ENCODE results near the gene PRR14. TPM values are rescaled to one million over a fixed set of nuclear protein-coding genes. Genes with fewer than 3 reads are reported as not detected.

PRR14 gene
- total RNA-seq = 100 to 1,000 TPM in 2 of 3 donors, 10 to 100 TPM in 1; 81.0 to 110 (median 101) TPM
- total RNA-seq (2013) = 28.6 TPM

DNA sequence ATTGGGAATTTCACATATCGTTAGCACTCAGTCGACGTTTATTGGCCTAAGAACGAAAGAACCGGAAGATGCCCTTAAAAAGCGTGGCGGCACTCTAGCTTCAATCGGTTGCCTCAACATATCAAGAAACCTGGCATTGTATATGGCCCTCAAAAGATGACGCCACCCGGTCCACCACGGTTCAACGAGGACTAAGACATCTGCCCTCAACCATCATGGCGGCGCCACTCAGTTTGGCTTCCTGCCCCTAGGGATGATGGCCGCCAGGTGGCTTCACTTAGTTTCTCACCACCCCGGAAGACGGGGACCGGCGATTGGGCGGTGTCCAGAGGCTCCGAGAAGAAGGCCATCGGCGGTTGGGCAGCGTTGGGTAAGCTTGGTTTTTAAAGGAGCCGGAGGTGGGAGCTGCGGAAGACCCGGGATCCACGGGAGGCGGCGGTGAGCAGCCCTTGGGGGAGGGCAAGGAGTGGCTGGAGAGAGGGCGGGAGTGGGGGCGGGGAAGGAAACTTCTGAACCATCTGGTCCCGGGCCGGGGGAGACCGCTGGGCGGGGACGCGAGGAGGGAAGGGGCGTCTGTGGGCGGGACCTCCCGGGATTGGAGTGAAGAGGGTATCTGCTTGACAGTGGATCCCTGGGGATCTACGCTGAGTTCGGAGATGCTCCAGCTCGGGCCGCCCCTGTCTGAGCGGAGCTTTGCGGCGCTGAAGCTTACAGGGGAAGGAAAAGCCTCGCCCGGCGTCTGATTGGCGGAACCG lies at the start of gene PRR14:
TSS of gene PRR14 (plus strand) at position 592 of the 755 bp plus-strand sequence. CDS start 686 bp downstream, outside the sequence.
- Mint-ChIP-seq H3K27me3 (ENCODE audit: low read depth in 2 of 2) (no peaks in the 10 kb centered on the region), H3K4me1 (peaks cover 31 to 37% of the 10 kb centered on the region in 2 donors), H3K36me3 (no peaks in the 10 kb centered on the region), H3K4me3 (peak within 1 kb of the TSS; percentile 100), H3K27ac (peak within 1 kb of the TSS; percentile 95 to 100), H3K9me3 (no peaks in the 10 kb centered on the region)
- no peaks in the 10 kb centered on the region for H3K9me3 ChIP-seq (ENCODE audit: control insufficient read depth, insufficient read depth, low read length)
- H3K27ac ChIP-seq (ENCODE audit: low read length) = peak within 1 kb of the TSS; percentile 96
- intact Hi-C loops (cut with micrococcal nuclease) = loop anchor here (1.0 to 5.0 kb wide), 5 partner anchors 8 to 1828 kb away; partner anchors contain the start of genes ATXN2L, FBRS, ITGAL and ZNF764
- peak within 1 kb of the TSS; percentile 94 for H3K4me3 ChIP-seq (ENCODE audit: low read length)
- peaks cover 31% of the 10 kb centered on the region for H3K4me1 ChIP-seq (ENCODE audit: control insufficient read depth, insufficient read depth, low read length)
- peak; percentile 82 to 95 (median 85) for ATAC-seq
- H3K27me3 ChIP-seq (ENCODE audit: control insufficient read depth, insufficient read depth, low read length) = no peaks in the 10 kb centered on the region
- peak; percentile 96 to 99 for DNase-seq
- peaks cover 30% of the 10 kb centered on the region for H3K36me3 ChIP-seq (ENCODE audit: control insufficient read depth, insufficient read depth, low read length)
- TF ChIP-seq, protein P1, sequence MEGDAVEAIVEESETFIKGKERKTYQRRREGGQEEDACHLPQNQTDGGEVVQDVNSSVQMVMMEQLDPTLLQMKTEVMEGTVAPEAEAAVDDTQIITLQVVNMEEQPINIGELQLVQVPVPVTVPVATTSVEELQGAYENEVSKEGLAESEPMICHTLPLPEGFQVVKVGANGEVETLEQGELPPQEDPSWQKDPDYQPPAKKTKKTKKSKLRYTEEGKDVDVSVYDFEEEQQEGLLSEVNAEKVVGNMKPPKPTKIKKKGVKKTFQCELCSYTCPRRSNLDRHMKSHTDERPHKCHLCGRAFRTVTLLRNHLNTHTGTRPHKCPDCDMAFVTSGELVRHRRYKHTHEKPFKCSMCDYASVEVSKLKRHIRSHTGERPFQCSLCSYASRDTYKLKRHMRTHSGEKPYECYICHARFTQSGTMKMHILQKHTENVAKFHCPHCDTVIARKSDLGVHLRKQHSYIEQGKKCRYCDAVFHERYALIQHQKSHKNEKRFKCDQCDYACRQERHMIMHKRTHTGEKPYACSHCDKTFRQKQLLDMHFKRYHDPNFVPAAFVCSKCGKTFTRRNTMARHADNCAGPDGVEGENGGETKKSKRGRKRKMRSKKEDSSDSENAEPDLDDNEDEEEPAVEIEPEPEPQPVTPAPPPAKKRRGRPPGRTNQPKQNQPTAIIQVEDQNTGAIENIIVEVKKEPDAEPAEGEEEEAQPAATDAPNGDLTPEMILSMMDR (IDR thresholded peaks at IDR 0.05) = no peak
- WGBS (ENCODE audit: insufficient coverage) = under 1% methylated on average over 53 of the region's 53 CpGs

DNA sequence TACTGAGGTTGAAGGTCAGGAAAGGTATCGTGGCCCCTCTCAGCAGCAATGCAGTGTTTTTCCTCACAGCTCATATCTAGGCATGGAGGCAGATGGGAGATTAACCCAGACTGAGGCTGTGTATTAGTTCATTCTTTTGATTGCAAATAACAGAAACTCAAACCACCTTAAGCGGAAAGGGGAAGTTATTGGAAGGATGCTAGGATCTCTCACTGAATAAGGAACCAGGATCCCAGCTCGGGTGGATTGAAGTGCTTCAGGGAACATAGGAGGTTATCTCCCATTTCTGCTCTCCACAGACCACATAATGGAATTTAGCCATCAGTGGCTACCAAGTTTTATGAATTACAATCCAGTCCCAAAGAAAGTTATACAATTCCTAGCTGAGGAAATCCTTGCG lies 48.8 kb upstream of the PRR14 start:
- DNase-seq (no peak), ATAC-seq (no peak)
- H3K4me1 Mint-ChIP-seq = no peaks in the 10 kb centered on the region
- WGBS (ENCODE audit: insufficient coverage) = 79% methylated on average over 4 of the region's 4 CpGs
- H3K27me3 ChIP-seq (ENCODE audit: control insufficient read depth, insufficient read depth, low read length) = no peaks in the 10 kb centered on the region
- no peaks in the 10 kb centered on the region for H3K36me3 Mint-ChIP-seq
- no peaks in the 10 kb centered on the region for H3K9me3 Mint-ChIP-seq
- no peak overlapping the region for H3K4me3 ChIP-seq (ENCODE audit: low read length)
- peaks cover 3% of the 10 kb centered on the region for H3K4me1 ChIP-seq (ENCODE audit: control insufficient read depth, insufficient read depth, low read length)
- H3K9me3 ChIP-seq (ENCODE audit: control insufficient read depth, insufficient read depth, low read length) = no peaks in the 10 kb centered on the region
- peaks cover 26% of the 10 kb centered on the region for H3K36me3 ChIP-seq (ENCODE audit: control insufficient read depth, insufficient read depth, low read length)
- no peak overlapping the region for H3K27ac ChIP-seq (ENCODE audit: low read length)
- TF ChIP-seq, protein P1 (IDR thresholded peaks at IDR 0.05) = no peak
- no peak overlapping the region for H3K4me3 Mint-ChIP-seq
- no peak overlapping the region for H3K27ac Mint-ChIP-seq
- intact Hi-C loops (cut with micrococcal nuclease) = no loop called here
- no peaks in the 10 kb centered on the region for H3K27me3 Mint-ChIP-seq (ENCODE audit: low read depth in 2 of 2)

DNA sequence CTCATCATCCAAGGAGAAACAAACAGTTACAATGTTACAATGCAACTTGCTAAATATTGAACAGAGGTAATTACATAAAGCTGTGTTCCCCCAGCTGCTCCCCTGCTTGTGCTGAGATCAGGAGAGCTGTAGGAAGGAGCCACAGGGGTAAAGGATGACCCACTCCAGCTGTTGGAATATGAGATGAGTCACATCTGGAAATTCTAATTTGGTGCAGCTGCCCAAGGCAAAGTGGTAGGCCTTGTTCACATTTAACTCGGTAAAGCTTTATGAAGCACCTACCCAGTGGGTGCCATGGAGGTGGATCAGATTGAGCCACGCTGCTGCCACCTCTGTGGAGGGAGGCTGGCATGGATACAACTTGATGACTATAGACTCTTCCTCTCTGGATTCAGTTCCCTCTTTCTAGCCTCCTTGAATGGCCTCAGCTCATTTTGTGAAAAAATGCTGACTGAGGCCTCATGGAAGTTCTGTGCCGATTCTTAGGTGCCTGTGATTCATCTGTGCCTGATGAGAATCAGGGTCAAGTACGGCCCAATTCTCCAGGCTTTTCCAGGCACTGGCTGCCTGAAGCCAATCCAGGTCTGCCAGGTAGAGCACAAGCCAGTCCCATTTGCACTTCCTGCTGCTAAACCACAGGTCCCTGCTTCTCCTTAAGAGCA lies 48.0 kb upstream of the PRR14 start:
- no peak overlapping the region for H3K4me3 Mint-ChIP-seq
- Histone ChIP-seq H3K9me3 (ENCODE audit: control insufficient read depth, insufficient read depth, low read length) (no peaks in the 10 kb centered on the region), H3K4me3 (ENCODE audit: low read length) (no peak overlapping the region), H3K27me3 (ENCODE audit: control insufficient read depth, insufficient read depth, low read length) (no peaks in the 10 kb centered on the region), H3K4me1 (ENCODE audit: control insufficient read depth, insufficient read depth, low read length) (peaks cover 3% of the 10 kb centered on the region), H3K27ac (ENCODE audit: low read length) (no peak overlapping the region), H3K36me3 (ENCODE audit: control insufficient read depth, insufficient read depth, low read length) (peaks cover 26% of the 10 kb centered on the region)
- no peaks in the 10 kb centered on the region for H3K27me3 Mint-ChIP-seq (ENCODE audit: low read depth in 2 of 2)
- no peak overlapping the region for H3K27ac Mint-ChIP-seq
- intact Hi-C loops (cut with micrococcal nuclease) = no loop called here
- 86% methylated on average over 4 of the region's 4 CpGs for WGBS (ENCODE audit: insufficient coverage)
- H3K9me3 Mint-ChIP-seq = no peaks in the 10 kb centered on the region
- TF ChIP-seq, protein P1 (IDR thresholded peaks at IDR 0.05) = no peak
- H3K4me1 Mint-ChIP-seq = no peaks in the 10 kb centered on the region
- no peak for DNase-seq
- no peaks in the 10 kb centered on the region for H3K36me3 Mint-ChIP-seq
- no peak for ATAC-seq
